ENCODE data around the gene BANF2.
A peak's percentile ranks its signal among the peaks of the same experiment; 100 is the strongest.

The BANF2 gene

GRCh38 chr20:17735959-17736621 lies 36.3 kb downstream of the BANF2 start:
- DNase-seq = peak; percentile 13 to 41 (median 32)

- no peak for DNase-seq
Observed at GRCh38 chr20:17738154-17738553, 38.4 kb downstream of the BANF2 start.

DNA sequence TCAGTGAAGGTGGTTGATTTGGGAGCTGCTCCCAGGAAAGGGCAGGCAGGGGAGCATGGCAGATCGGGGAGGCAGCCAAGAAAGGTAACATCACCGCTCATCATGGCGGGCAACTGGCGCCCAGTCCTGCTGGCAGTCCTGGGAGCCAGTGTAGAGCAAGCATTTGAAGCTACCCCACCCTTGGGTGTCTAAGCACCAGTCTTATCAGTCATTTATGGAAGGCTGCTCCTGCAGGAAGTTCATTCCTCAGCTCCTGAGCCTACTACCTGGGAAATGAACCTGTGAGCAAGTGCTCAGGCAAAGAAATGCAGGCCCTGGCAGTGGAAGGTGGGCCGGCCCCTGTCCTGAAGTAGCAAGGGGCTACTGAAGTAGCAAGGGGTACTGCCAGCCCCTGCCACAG lies 41.5 kb downstream of the BANF2 start:
- DNase-seq = no peak

DNA sequence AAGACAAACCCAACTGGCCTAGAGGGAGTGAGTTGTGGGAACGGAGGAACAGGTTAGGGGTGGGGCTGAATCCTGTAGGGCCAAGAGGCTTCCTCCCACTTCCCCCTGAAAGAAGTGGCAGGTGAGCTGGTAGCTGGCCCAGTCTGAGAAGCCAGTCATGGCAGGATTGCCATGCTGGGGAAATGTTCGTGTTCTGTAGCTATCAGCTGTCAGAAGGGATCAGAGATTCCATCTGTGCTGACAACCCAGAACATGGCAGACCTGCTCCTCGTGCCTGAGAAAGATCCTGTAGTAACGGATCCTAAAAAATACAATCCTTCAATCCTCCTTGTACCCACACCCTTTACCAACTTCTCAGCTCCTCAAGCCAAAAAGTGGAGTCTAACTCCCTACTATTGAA lies 43.0 kb downstream of the BANF2 start:
- no peak for DNase-seq

- no peak for DNase-seq
Observed at GRCh38 chr20:17743677-17744076, 43.9 kb downstream of the BANF2 start.

DNA sequence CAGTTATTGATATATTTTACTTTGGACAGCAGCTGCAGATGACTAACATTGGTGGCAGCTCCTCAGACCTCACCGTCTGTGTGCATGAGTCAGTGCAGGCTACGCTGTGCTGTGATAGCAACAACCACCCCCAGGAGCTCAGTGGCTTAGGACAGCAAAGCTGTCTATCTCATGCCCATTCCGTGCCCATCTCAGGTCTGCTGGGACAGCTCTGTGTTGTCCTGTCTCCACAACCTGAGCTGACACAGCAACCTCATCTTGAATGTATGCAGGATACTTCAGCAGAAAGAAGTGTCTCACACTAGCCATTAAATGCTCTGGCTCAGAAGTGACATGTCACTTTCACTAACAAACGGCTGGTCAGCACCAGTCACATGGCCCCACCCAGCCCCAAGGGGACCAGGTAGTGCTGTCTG lies 47.7 kb downstream of the BANF2 start:
- peak in 2 of 3 donors; percentile 19 to 21 for DNase-seq

DNA sequence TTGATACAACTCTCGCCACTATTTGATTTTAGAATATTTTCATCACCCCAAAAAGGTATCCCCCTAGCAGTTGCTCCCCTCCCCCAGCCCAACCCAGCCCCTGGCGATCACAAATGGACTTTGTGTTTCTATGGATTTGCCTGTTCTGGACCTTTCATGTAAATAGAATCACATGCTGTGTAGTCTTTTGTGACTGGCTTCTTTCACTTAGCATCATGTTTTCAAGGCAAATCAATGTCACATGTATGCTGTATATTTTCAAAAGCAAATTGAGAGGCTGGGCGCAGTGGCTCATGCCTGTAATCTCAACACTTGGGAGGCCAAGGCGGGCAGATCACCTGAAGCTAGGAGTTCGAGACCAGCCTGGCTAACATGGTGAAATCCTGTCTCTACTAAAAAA lies 48.5 kb downstream of the BANF2 start:
- no peak for DNase-seq

GRCh38 chr20:17749626-17749977 lies 49.8 kb downstream of the BANF2 start:
- no peak for DNase-seq

DNA sequence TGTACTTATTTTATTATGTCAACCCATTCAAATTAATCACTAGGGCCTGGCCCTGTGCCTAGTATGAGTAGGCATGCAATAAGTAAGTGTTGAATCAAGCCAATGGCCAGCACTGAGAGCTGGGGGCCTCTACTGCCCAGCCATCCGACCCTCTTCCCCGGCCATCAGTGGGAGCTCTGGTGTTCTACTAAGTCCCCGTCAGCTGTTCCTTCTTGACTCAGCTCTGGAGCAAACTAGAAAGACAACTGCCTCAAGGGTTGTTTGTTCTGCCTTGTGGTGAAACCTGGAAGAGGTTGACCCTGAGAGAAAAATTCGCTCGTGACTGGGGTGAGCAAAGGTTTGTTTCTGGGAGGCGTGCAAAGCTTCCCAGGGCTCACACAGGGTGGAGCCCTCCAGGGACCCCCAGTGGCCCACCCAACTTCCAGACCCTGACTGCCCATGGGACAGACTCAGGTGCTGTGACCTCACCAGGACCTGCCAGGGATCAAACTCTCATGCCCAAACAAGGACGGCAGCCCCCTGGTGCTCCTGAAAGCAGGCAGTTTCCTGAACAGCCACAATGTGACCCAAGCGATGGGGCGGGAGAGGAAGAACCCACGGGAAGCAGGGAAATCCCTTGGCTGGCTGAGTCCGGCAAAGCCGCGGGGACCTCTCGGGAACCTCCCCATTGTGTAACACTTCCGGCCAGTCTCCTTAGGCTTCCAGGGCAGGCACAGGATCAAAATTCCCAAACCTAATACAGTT lies 50.4 kb downstream of the BANF2 start:
- DNase-seq = peak; percentile 7 to 52 (median 27)

DNA sequence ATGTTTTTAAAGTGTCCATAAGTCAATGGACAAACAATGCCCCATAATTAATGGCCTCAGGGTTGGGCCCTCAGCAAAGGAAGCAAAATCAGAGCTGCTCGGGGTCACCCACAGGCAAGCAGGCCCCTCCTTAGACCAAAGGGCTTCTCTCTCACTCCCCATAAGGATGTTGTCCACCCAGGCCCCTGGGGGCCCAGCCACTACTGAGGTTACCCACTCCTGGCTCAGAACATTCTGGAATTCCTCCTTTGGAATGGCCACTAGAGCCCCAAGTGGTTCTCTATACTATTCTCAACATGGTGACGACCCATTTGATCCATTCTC lies 50.9 kb downstream of the BANF2 start:
- no peak for DNase-seq

GRCh38 chr20:17751640-17752039 lies 51.9 kb downstream of the BANF2 start:
- DNase-seq = no peak

DNA sequence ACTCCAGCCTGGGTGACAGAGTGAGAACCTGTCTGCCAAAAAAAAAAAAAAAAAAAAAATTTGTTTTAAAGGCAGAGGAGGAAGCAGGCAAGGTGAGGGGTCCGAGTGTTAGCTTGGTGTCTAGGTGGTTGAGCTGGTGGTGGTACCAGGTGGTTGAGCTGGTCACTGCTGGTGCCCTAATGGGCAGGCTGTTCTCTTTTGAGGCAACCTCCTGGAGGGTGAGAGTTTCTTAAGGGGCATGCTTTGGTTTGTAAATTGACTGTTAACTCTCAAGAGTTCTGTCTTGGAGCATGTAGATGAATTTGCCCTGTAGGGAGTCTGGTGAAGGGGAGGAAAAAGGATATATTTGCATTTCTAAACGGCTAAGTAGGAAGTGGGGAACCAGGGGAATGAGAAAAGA lies 52.7 kb downstream of the BANF2 start:
- DNase-seq = no peak

DNA sequence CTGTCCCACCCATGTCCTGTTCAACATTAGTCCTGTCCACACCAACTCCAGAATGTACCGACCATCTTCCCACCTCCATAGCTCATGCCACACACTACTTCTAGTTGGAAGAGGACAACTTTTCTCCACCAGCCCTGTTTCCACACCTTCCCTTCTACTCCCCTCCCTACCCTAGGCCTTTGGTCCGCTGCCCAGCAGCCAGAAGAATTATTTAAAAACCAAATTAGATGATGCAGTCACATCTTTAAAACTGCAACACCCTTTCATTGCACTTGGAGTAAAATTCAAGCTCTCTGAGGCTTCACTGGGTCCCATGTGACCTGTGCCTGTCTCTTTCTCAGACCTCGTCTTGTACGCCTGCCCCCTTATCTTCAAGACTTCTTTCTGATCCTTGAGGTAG lies 53.8 kb downstream of the BANF2 start:
- no peak for DNase-seq

DNA sequence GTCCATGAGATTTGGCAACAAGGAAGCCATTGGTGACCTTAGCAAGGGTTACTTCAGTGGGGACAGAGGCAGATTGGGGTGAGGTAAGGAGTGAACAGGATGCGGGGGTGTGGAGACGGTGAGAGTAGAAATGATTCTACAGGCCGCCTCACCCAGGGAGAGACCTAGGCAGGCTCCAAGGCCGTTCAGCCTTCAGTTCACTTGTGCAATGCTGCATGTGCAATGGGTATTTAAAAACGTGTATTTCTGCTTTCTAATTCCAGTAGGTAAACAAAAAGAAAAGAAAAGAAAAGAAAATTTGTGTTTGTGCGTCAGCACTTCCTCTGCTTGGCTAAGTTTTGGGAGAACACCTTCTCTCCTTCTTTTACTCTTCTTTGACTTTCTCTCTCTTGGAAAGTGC lies 56.8 kb downstream of the BANF2 start:
- DNase-seq = no peak

- no peak for DNase-seq
Observed at GRCh38 chr20:17757496-17757895, 57.7 kb downstream of the BANF2 start.

- no peak for DNase-seq
Observed at GRCh38 chr20:17758010-17758409, 58.2 kb downstream of the BANF2 start.

DNA sequence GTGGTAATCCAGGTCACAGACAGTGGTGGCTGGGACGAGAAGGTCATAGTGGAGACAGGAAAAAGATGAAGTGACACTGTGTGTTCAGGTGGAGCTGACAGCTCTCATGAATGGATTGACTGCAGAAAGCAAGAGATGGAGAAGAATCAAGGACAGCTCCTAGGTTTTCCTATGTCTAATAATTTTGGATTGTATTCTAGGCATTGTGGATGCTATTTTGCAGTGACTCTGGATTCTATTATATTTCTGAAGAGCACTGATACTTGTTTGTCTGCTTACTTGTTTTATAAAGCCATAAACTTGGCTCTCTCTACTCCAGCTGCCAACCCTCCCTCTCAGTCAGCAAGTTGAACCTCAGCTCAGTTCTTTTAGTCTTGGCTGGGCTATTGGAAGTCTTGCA lies 58.7 kb downstream of the BANF2 start:
- DNase-seq = no peak

DNA sequence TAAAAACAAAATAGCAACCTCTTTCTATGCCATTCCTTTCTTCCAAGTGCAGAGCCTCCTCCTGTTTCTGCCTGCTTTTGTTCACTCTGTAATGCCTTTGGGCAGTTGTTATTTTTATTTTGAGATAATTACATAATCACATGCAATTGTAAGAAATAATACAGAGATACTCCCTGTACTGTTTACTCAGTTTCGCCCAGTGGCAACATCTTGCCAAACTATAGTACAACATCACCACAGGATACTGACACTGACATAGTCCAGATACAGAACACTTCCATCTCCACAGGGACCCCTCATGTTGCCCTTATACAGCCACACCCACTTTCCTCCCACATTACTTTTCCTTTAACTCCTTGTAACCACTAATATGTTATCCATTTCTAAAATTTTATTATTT lies 59.7 kb downstream of the BANF2 start:
- no peak for DNase-seq

DNA sequence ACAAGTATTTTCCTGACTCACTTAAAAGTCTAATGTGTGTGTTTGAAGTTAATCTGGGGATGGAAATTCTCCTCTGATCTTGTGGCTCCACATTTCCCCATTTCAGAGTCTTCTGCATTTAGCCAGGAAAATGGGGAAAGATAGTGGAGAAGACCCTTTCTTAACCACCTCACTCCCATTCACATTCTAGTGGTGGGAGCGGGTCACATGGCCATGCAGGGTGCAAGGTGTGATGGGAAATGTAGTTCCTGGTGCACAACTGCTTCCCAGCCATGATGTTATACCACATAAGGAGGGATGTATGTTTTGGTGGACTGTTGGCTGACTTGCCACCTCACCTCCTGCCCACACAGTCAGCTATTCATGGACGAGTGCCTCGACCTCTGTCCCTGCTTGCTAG lies 61.8 kb downstream of the BANF2 start:
- DNase-seq = peak in 1 of 3 donors; percentile 6

DNA sequence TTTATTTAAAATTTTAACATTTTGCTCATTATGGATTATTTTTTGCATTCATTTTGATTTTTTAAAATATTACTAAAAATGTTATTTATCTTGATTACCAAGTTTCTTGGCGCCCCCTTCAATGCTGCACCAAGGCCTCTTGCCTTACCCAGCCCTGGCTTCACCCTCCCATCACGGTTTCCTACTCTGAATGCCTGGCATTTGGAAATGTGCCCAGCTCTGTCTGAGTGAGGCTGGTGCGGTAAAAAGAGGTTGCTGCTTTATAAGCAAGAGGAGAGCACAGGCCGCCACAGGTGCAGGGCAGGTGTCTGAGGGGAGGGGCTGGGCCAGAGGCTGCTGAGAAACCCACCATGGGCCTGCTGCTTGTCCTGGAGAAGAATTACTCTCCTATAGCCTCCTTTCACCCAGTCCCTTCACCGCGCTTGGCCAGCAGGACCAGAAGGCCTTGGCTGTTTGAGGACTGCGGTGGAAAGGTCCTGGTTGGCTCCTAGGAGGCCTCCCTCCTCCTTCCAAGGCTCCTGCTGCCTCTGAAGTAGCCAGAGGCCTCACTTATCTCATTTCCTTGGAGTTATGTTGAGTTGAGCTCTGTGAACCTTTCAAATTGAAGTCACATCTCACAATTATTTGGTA lies 62.6 kb downstream of the BANF2 start:
- no peak for DNase-seq

- no peak for DNase-seq
Observed at GRCh38 chr20:17762873-17763557, 63.2 kb downstream of the BANF2 start.

DNA sequence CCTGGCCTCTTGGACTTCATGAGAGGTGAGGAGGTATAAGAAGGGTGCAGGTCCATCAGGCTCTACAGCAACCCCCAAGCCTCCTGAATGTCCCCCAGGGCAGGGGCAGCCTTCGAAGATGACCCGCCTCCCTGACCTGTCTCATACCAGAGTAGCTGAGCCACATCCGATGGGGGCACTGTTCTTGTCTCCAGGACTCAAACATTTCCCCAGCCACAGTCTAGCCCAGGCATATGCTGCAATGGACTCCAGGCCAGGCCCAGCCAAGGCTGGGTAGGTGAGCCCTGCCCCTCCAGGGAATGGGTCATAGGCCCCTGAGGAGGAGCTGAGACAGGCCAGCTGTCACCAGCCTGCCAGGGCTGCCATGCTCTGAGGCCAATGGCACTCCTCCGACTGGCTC lies 65.3 kb downstream of the BANF2 start:
- DNase-seq = no peak

- no peak for DNase-seq
Observed at GRCh38 chr20:17765584-17765983, 65.8 kb downstream of the BANF2 start.

DNA sequence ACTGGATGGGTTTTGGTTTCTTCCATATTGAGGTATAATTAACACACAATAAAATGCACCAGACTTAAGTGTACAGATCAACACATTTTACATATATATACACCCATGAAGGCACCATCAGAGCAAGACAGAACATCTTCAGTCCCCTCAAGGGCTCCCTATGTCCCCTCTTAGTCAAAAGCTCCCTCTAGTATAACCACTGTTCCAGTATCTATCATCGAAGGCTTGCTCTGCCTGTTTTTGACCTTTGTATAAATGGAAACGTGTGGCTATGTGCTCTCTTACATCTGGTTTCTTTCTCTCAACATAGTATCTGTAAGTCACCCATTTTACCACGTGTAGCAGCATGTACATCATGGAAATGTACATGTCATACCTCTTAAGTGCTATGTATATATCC lies 66.5 kb downstream of the BANF2 start:
- DNase-seq = no peak
